CD14-positive monocyte (primary cell): ENCODE measurements around the gene MICALL2. TPM values are rescaled to one million over a fixed set of nuclear protein-coding genes. Genes with fewer than 3 reads are reported as not detected.

Experiments used
- DNase-seq, 3 donors: peaks; one replicate each; pipeline ENCODE4 v3.0.0-alpha.2; 2011 to 2022
- H2AFZ ChIP-seq: 2 replicates; pipeline ENCODE4 v1.6.0; 2012; ENCODE audit warnings: mild to moderate bottlenecking, low read depth, low read length, inconsistent platforms; ENCODE audit not compliant: insufficient read depth, poor library complexity, severe bottlenecking
- H3K27ac ChIP-seq, 2 donors: 1 replicate in 1 of 2; 2 replicates in 1 of 2; pipeline ENCODE4 v1.5.1; 2012 to 2013; ENCODE audit warnings: low read length in 2 of 2, control low read depth in 1 of 2, inconsistent platforms in 1 of 2, low read depth in 1 of 2, mild to moderate bottlenecking in 1 of 2
- H3K27me3 ChIP-seq, 2 donors: one replicate each; pipeline versions ENCODE4 v1.6.0 to v1.6.1; 2011 to 2013; ENCODE audit warnings: low read length in 2 of 2; ENCODE audit not compliant: control insufficient read depth in 2 of 2, insufficient read depth in 2 of 2
- H3K36me3 ChIP-seq, 2 donors: replicated peaks in 1 of 2; 1 replicate in 1 of 2; 2 replicates in 1 of 2; pipeline versions ENCODE4 v1.5.1 to v1.6.1; 2012 to 2013; ENCODE audit warnings: low read length in 2 of 2, control low read depth in 1 of 2, inconsistent platforms in 1 of 2, mild to moderate bottlenecking in 1 of 2; ENCODE audit not compliant: insufficient read depth in 2 of 2, control insufficient read depth in 1 of 2
- H3K4me1 ChIP-seq, 2 donors: 1 replicate in 1 of 2; 2 replicates in 1 of 2; pipeline versions ENCODE4 v1.5.1 to v1.6.1; 2012 to 2013; ENCODE audit warnings: low read length in 2 of 2, control low read depth in 1 of 2, inconsistent platforms in 1 of 2, mild to moderate bottlenecking in 1 of 2, moderate library complexity in 1 of 2; ENCODE audit not compliant: insufficient read depth in 2 of 2, control insufficient read depth in 1 of 2
- H3K4me2 ChIP-seq: replicated peaks from 2 replicates; pipeline ENCODE3; 2012; ENCODE audit warnings: low read length, moderate library complexity, mild to moderate bottlenecking; ENCODE audit not compliant: poor library complexity, severe bottlenecking; ENCODE audit errors: extremely low read depth
- H3K4me3 ChIP-seq, 3 experiments: fragments of 200-600 bp in 1 of 3; sonication (generic) in 1 of 3; replicated peaks in 1 of 3; 1 replicate in 2 of 3; 2 replicates in 1 of 3; pipeline ENCODE4 v1.5.1; 2011 to 2013; ENCODE audit warnings: low read length in 3 of 3, mild to moderate bottlenecking in 3 of 3, control low read depth in 2 of 3, low read depth in 2 of 3, inconsistent platforms in 1 of 3, moderate library complexity in 1 of 3
- H3K79me2 ChIP-seq: 2 replicates; pipeline ENCODE4 v1.6.0; 2012; ENCODE audit warnings: mild to moderate bottlenecking, control low read depth, inconsistent platforms, low read length, moderate library complexity; ENCODE audit not compliant: insufficient read depth
- H3K9ac ChIP-seq: 2 replicates; pipeline ENCODE4 v1.6.0; 2017; ENCODE audit warnings: low read length, mild to moderate bottlenecking; ENCODE audit not compliant: insufficient read depth, poor library complexity, severe bottlenecking
- H3K9me3 ChIP-seq, 2 donors: replicated peaks in 1 of 2; 1 replicate in 1 of 2; 2 replicates in 1 of 2; pipeline versions ENCODE4 v1.5.1 to v1.6.1; 2012 to 2013; ENCODE audit warnings: low read length in 2 of 2, control low read depth in 1 of 2; ENCODE audit not compliant: control insufficient read depth in 1 of 2, insufficient read depth in 1 of 2
- H4K20me1 ChIP-seq: 2 replicates; pipeline ENCODE4 v1.6.0; 2012; ENCODE audit warnings: mild to moderate bottlenecking, low read length, control low read depth, moderate library complexity; ENCODE audit not compliant: insufficient read depth
- H3K27ac Mint-ChIP-seq, 7 donors: one replicate each; pipeline ENCODE4 v1.8.0; 2020; ENCODE audit warnings: mild to moderate bottlenecking in 7 of 7, mixed read lengths in 7 of 7, moderate library complexity in 6 of 7, inconsistent platforms in 2 of 7
- H3K27me3 Mint-ChIP-seq, 3 donors: one replicate each; pipeline ENCODE4 v1.8.0; 2021 to 2022; ENCODE audit warnings: low read depth in 3 of 3, mild to moderate bottlenecking in 3 of 3, mixed read lengths in 3 of 3, moderate library complexity in 3 of 3, inconsistent platforms in 1 of 3
- H3K36me3 Mint-ChIP-seq, 2 donors: one replicate each; pipeline ENCODE4 v1.8.0; 2020; ENCODE audit warnings: mixed read lengths in 2 of 2, inconsistent platforms in 1 of 2, mild to moderate bottlenecking in 1 of 2
- H3K4me1 Mint-ChIP-seq: one replicate; pipeline ENCODE4 v1.8.0; 2020; ENCODE audit warnings: mild to moderate bottlenecking, mixed read lengths
- H3K4me3 Mint-ChIP-seq, 2 donors: one replicate each; pipeline ENCODE4 v1.8.0; 2020; ENCODE audit warnings: mild to moderate bottlenecking in 2 of 2, mixed read lengths in 2 of 2, moderate library complexity in 1 of 2
- H3K9me3 Mint-ChIP-seq, 7 donors: one replicate each; pipeline ENCODE4 v1.8.0; 2020 to 2022; ENCODE audit warnings: mixed read lengths in 7 of 7, mild to moderate bottlenecking in 6 of 7, moderate library complexity in 6 of 7, inconsistent platforms in 2 of 7
- CTCF ChIP-seq: fragments of 200-600 bp; IDR thresholded peaks from one replicate; pipeline ENCODE4 v1.8.0; 2022; ENCODE audit warnings: antibody characterized with exemption, mild to moderate bottlenecking
- WGBS: methylation state at CpG from one replicate; pipeline ENCODE4 v1.1.5; 2013; ENCODE audit warnings: missing lambda C conversion rate; ENCODE audit not compliant: insufficient coverage; 5-methylcytosine and 5-hydroxymethylcytosine counted together
- intact Hi-C, 2 donors: fragments of 100-400 bp; cut with micrococcal nuclease; formaldehyde crosslinking; loops; one replicate each; pipeline versions ENCODE4 v1.15.0 to v1.15.1; 2023
- polyA plus RNA-seq, 3 donors: library from polyadenylated mRNA; depleted of rRNA in 1 of 3; unstranded in 2 of 3; stranded (reverse) in 1 of 3; fragments of 300-500 nt in 2 of 3; fragments of >200 nt in 1 of 3; fragmentation: Illumina TruSeq in 2 of 3; gene quantifications; 1 replicate in 2 of 3; 2 replicates in 1 of 3; pipeline ENCODE4 v1.2.3, GENCODE V29; 2012 to 2021

The MICALL2 gene
- polyA plus RNA-seq, 3 donors: 0.14 to 7.2 (median 0.72) TPM

GRCh38 chr7:1457059-1457948, 2.0 kb downstream of the MICALL2 start:
- H3K4me1 Mint-ChIP-seq: peaks cover 41% of the 10 kb centered on the region
- H3K9ac ChIP-seq: no peak overlapping the region
- H4K20me1 ChIP-seq: peaks cover 4% of the 10 kb centered on the region
- no peaks in the 10 kb centered on the region for H3K9me3 ChIP-seq
- H3K4me2 ChIP-seq: peak overlapping the region; percentile 76
- intact Hi-C loops: loop anchor here in 1 of 2 donors (5.0 kb wide), 1 partner anchor 45 kb away; no protein-coding TSS in a partner anchor
- peak overlapping the region; percentile 62 to 81 for H3K4me3 Mint-ChIP-seq
- H3K27me3 ChIP-seq: no peaks in the 10 kb centered on the region
- H3K27ac ChIP-seq: no peak overlapping the region
- H3K79me2 ChIP-seq: peaks cover 19% of the 10 kb centered on the region
- TF ChIP-seq CTCF: no peak
- H3K4me3 ChIP-seq: no peak overlapping the region
- H3K27ac Mint-ChIP-seq: peak overlapping the region in 1 of 7 donors; percentile 64
- no peak for DNase-seq
- no peaks in the 10 kb centered on the region for H3K36me3 ChIP-seq
- peaks cover 0 to 2% (median 0%) of the 10 kb centered on the region in 7 donors for H3K9me3 Mint-ChIP-seq
- H3K27me3 Mint-ChIP-seq: peaks cover 0 to 5% (median 5%) of the 10 kb centered on the region in 3 donors
- no peak overlapping the region for H2AFZ ChIP-seq
- peaks cover 40 to 50% of the 10 kb centered on the region in 2 donors for H3K4me1 ChIP-seq
- 53% methylated on average over 18 of the region's 18 CpGs for WGBS
- H3K36me3 Mint-ChIP-seq: no peaks in the 10 kb centered on the region

- Mint-ChIP-seq H3K27ac (no peak overlapping the region), H3K27me3 (peaks cover 0 to 5% (median 1%) of the 10 kb centered on the region in 3 donors), H3K36me3 (no peaks in the 10 kb centered on the region), H3K4me3 (no peak overlapping the region), H3K4me1 (peaks cover 27% of the 10 kb centered on the region), H3K9me3 (no peaks in the 10 kb centered on the region)
- no peak overlapping the region for H3K27ac ChIP-seq
- H4K20me1 ChIP-seq: peaks cover 4% of the 10 kb centered on the region
- H3K9ac ChIP-seq: no peak overlapping the region
- WGBS: 94% methylated on average over 12 of the region's 13 CpGs
- intact Hi-C loops: loop anchor here in 1 of 2 donors (5.0 kb wide), 1 partner anchor 44 kb away; no protein-coding TSS in a partner anchor
- no peak overlapping the region for H3K4me2 ChIP-seq
- no peak for TF ChIP-seq CTCF
- no peaks in the 10 kb centered on the region for H3K9me3 ChIP-seq
- no peaks in the 10 kb centered on the region for H3K36me3 ChIP-seq
- peaks cover 32 to 36% of the 10 kb centered on the region in 2 donors for H3K4me1 ChIP-seq
- DNase-seq: no peak
- H3K27me3 ChIP-seq: no peaks in the 10 kb centered on the region
- H3K4me3 ChIP-seq: no peak overlapping the region
- no peak overlapping the region for H2AFZ ChIP-seq
- peaks cover 19% of the 10 kb centered on the region for H3K79me2 ChIP-seq
Observed at GRCh38 chr7:1455955-1456354, 3.3 kb downstream of the MICALL2 start.
